Ascending aorta (tissue), 2 donors: Measurements from ENCODE around the gene MBTD1. TPM values are rescaled to one million over a fixed set of nuclear protein-coding genes. Genes with fewer than 3 reads are reported as not detected.

Experiments
- DNase-seq, 2 donors: peaks; one replicate each; pipeline ENCODE4 v3.0.0-alpha.2; 2019; ENCODE audit warnings: low spot score in 2 of 2
- H3K27ac ChIP-seq, 2 donors: fragments of 200-600 bp; sonication (generic); one replicate each; pipeline ENCODE4 v1.5.1; 2016 to 2017; ENCODE audit warnings: mild to moderate bottlenecking in 1 of 2
- H3K27me3 ChIP-seq: fragments of 200-600 bp; sonication (generic); one replicate; pipeline ENCODE4 v1.5.1; 2017
- H3K36me3 ChIP-seq, 2 donors: fragments of 200-600 bp; sonication (generic); one replicate each; pipeline ENCODE4 v1.5.1; 2016
- H3K4me1 ChIP-seq, 2 donors: fragments of 200-600 bp; sonication (generic); one replicate each; pipeline ENCODE4 v1.5.1; 2016 to 2017; ENCODE audit warnings: mild to moderate bottlenecking in 1 of 2
- H3K4me3 ChIP-seq, 2 donors: fragments of 200-600 bp; sonication (generic); one replicate each; pipeline ENCODE4 v1.5.1; 2016 to 2017; ENCODE audit warnings: mild to moderate bottlenecking in 1 of 2
- H3K9me3 ChIP-seq, 2 donors: fragments of 200-600 bp; sonication (generic); one replicate each; pipeline ENCODE4 v1.5.1; 2016
- CTCF ChIP-seq, 3 experiments: fragments of 200-600 bp in 2 of 3; fragments of 450-650 bp in 1 of 3; sonication (generic) in 2 of 3; IDR thresholded peaks; one replicate each; pipeline ENCODE4 v1.5.1; 2016 to 2019; ENCODE audit warnings: antibody characterized with exemption in 3 of 3, mild to moderate bottlenecking in 1 of 3, moderate library complexity in 1 of 3
- intact Hi-C: fragments of 100-400 bp; cut with DNase I; formaldehyde crosslinking; loops from one replicate; pipeline ENCODE4 v1.15.1; 2023
- total RNA-seq: library from RNA; depleted of rRNA; stranded (reverse); fragments of >200 nt; gene quantifications from one replicate; pipeline ENCODE4 v1.1.0, GENCODE V29; 2016

Gene MBTD1
- total RNA-seq, 1 donor from 2014 or later: 3.6 TPM

GRCh38 chr17:51217946-51218345, 41.9 kb downstream of the MBTD1 start:
- no peak for TF ChIP-seq CTCF (IDR thresholded peaks at IDR 0.05)
- H3K27me3 ChIP-seq: no peaks in the 10 kb centered on the region
- no peak for DNase-seq
- H3K4me3 ChIP-seq: no peak overlapping the region
- intact Hi-C loops: no loop called here
- H3K9me3 ChIP-seq: no peaks in the 10 kb centered on the region
- peaks cover 35 to 57% of the 10 kb centered on the region in 2 donors for H3K36me3 ChIP-seq
- no peak overlapping the region for H3K27ac ChIP-seq
- no peaks in the 10 kb centered on the region for H3K4me1 ChIP-seq

- H3K4me3 ChIP-seq: no peak overlapping the region
- intact Hi-C loops: no loop called here
- no peak for TF ChIP-seq CTCF (IDR thresholded peaks at IDR 0.05)
- H3K27me3 ChIP-seq: no peaks in the 10 kb centered on the region
- no peak for DNase-seq
- peaks cover 31 to 69% of the 10 kb centered on the region in 2 donors for H3K36me3 ChIP-seq
- no peaks in the 10 kb centered on the region for H3K4me1 ChIP-seq
- H3K9me3 ChIP-seq: no peaks in the 10 kb centered on the region
- no peak overlapping the region for H3K27ac ChIP-seq
Observed at GRCh38 chr17:51214920-51215319, 44.9 kb downstream of the MBTD1 start.

GRCh38 chr17:51203838-51204237, 56.0 kb downstream of the MBTD1 start:
- intact Hi-C loops: no loop called here
- H3K36me3 ChIP-seq: peaks cover 56 to 76% of the 10 kb centered on the region in 2 donors
- TF ChIP-seq CTCF (IDR thresholded peaks at IDR 0.05): no peak

GRCh38 chr17:51200846-51201245, 59.0 kb downstream of the MBTD1 start:
- peaks cover 56 to 81% of the 10 kb centered on the region in 2 donors for H3K36me3 ChIP-seq
- no peaks in the 10 kb centered on the region for H3K27me3 ChIP-seq
- no peaks in the 10 kb centered on the region for H3K4me1 ChIP-seq
- no peaks in the 10 kb centered on the region for H3K9me3 ChIP-seq
- TF ChIP-seq CTCF (IDR thresholded peaks at IDR 0.05): no peak
- DNase-seq: no peak
- H3K4me3 ChIP-seq: no peak overlapping the region
- intact Hi-C loops: no loop called here
- H3K27ac ChIP-seq: no peak overlapping the region

More at GRCh38 chr17:51203838-51204237, 56.0 kb downstream of the MBTD1 start:
- no peaks in the 10 kb centered on the region for H3K27me3 ChIP-seq
- H3K9me3 ChIP-seq: no peaks in the 10 kb centered on the region
- H3K27ac ChIP-seq: no peak overlapping the region
- no peak for DNase-seq
- no peaks in the 10 kb centered on the region for H3K4me1 ChIP-seq
- H3K4me3 ChIP-seq: no peak overlapping the region

- Histone ChIP-seq H3K36me3 (peaks cover 58 to 80% of the 10 kb centered on the region in 2 donors), H3K9me3 (no peaks in the 10 kb centered on the region)
- intact Hi-C loops: no loop called here
Observed at GRCh38 chr17:51200295-51200694, 59.6 kb downstream of the MBTD1 start.

More at GRCh38 chr17:51200295-51200694, 59.6 kb downstream of the MBTD1 start:
- Histone ChIP-seq H3K27me3 (no peaks in the 10 kb centered on the region), H3K4me1 (no peaks in the 10 kb centered on the region), H3K4me3 (no peak overlapping the region), H3K27ac (no peak overlapping the region)
- no peak for TF ChIP-seq CTCF (IDR thresholded peaks at IDR 0.05)
- no peak for DNase-seq
